HG02884 (cell line): ENCODE data around the gene ANKRD9.
A peak's percentile ranks its signal among the peaks of the same experiment; 100 is the strongest.
"Not testable (repeated sequence)": the region's sequence is repeated elsewhere in the genome, so short reads cannot be mapped to it uniquely, and the experiment has no call there.

Experiments
- ATAC-seq: cut with Tn5 transposase; IDR thresholded peaks from one replicate; pipeline ENCODE4 v1.9.1; 2021; ENCODE audit warnings: mild to moderate bottlenecking, moderate library complexity; ENCODE audit not compliant: unreplicated experiment

The ANKRD9 gene

GRCh38 chr14:102509746-102510615 lies at the start of gene ANKRD9:
Gene ANKRD9 (minus strand): TSS chr14:102509776. CDS start chr14:102507889, 1,887 bp downstream.
- peak; percentile 77 for ATAC-seq

GRCh38 chr14:102558556-102558955 lies 49.0 kb upstream of the ANKRD9 start:
- no peak for ATAC-seq

- ATAC-seq, result no peak
Measured at GRCh38 chr14:102557434-102558226, 48.1 kb upstream of the ANKRD9 start.

GRCh38 chr14:102556098-102556677 lies 46.6 kb upstream of the ANKRD9 start:
- ATAC-seq, result no peak

- ATAC-seq, result no peak
Measured at GRCh38 chr14:102554821-102555819, 45.5 kb upstream of the ANKRD9 start.

- no peak for ATAC-seq
Measured at GRCh38 chr14:102551995-102552705, 42.6 kb upstream of the ANKRD9 start.

GRCh38 chr14:102550927-102551401 lies 41.4 kb upstream of the ANKRD9 start:
- not testable (repeated sequence) for ATAC-seq

- no peak for ATAC-seq
Measured at GRCh38 chr14:102548616-102549240, 39.2 kb upstream of the ANKRD9 start.

- ATAC-seq, result no peak
Measured at GRCh38 chr14:102545461-102546265, 36.1 kb upstream of the ANKRD9 start.

GRCh38 chr14:102544747-102545460 lies 35.3 kb upstream of the ANKRD9 start:
- no peak for ATAC-seq

- no peak for ATAC-seq
Measured at GRCh38 chr14:102544046-102544746, 34.6 kb upstream of the ANKRD9 start.

- ATAC-seq, result no peak
Measured at GRCh38 chr14:102541771-102542170, 32.2 kb upstream of the ANKRD9 start.

- ATAC-seq, result not testable (repeated sequence)
Measured at GRCh38 chr14:102541029-102541491, 31.5 kb upstream of the ANKRD9 start.

GRCh38 chr14:102540315-102541028 lies 30.9 kb upstream of the ANKRD9 start:
- no peak for ATAC-seq

- ATAC-seq, result no peak
Measured at GRCh38 chr14:102539544-102540314, 30.2 kb upstream of the ANKRD9 start.
